GM18907 (cell line): ENCODE results near the gene CEACAM20.
"Not testable (repeated sequence)": the region's sequence is repeated elsewhere in the genome, so short reads cannot be mapped to it uniquely, and the experiment has no call there.

ENCODE experiments used
- ATAC-seq: cut with Tn5 transposase; IDR thresholded peaks from one replicate; pipeline ENCODE4 v1.9.1; 2021; ENCODE audit warnings: mild to moderate bottlenecking, moderate library complexity; ENCODE audit not compliant: unreplicated experiment

Gene CEACAM20

GRCh38 chr19:44529536-44529935, at the start of gene CEACAM20:
Gene CEACAM20 (minus strand): TSS chr19:44529675. CDS start chr19:44529509, 166 bp downstream.
- no peak for ATAC-seq

DNA sequence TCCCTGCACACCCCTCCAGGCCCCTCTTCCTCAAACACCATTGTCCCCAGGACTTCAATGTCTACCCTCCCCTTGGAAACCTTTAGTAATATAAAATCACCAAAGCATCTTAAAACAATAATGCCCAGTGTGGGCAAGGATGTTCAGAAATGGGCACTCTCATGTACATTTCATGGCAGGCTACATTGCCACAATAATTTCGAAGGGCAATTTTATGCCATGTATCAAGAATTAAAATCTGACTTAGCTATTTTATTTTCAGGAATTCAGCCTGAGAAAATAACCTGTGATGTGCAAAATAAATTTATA, 48.0 kb upstream of the CEACAM20 start:
- no peak for ATAC-seq

- no peak for ATAC-seq
Measured at GRCh38 chr19:44576843-44577565, 47.5 kb upstream of the CEACAM20 start.

- ATAC-seq, result no peak
Measured at GRCh38 chr19:44575116-44575700, 45.7 kb upstream of the CEACAM20 start.

- ATAC-seq, result no peak
Measured at GRCh38 chr19:44574186-44574950, 44.9 kb upstream of the CEACAM20 start.

- no peak for ATAC-seq
Measured at GRCh38 chr19:44573627-44574026, 44.2 kb upstream of the CEACAM20 start.

DNA sequence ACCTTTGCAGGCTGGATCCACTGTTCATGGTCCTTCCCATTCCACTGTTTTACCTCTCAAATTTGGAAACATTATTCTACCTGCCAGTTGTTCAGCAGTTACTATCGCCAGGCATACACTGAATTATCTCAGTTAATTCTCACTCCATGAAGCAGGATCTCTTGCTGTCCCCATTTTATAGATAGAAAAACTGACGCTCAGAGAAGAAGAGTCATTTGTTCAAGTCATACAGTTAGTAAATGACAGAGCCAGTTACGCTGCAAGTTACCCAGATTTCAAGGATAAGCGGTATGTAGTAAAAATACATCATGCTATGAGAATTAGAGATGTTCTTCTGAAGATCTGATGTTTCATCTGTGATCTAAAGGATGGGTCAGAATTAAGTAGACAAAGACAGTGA, 43.7 kb upstream of the CEACAM20 start:
- ATAC-seq, result no peak

GRCh38 chr19:44572581-44572900, 43.1 kb upstream of the CEACAM20 start:
- ATAC-seq, result no peak

GRCh38 chr19:44571830-44572580, 42.5 kb upstream of the CEACAM20 start:
- no peak for ATAC-seq

GRCh38 chr19:44570984-44571684, 41.7 kb upstream of the CEACAM20 start:
- no peak for ATAC-seq

- ATAC-seq, result no peak
Measured at GRCh38 chr19:44570603-44570983, 41.1 kb upstream of the CEACAM20 start.

GRCh38 chr19:44567745-44568144, 38.3 kb upstream of the CEACAM20 start:
- no peak for ATAC-seq

DNA sequence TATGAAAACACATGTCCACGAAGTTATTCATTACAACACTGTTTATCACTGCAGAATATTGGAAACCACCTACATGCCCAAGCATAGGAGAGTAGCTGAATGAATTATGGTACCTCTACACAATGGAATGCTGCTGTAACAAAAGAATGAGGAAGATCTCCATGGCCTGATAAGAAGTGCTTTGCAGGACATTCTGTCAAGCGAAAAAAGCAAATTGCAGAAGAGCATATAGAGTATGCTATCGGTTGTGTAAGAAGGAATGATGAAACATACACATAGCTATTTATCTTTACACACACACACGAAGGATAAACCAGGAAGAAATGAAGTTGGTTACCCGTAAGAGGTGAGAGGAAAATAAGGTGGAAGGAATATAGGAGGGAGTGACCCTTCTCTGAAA, 37.5 kb upstream of the CEACAM20 start:
- ATAC-seq, result no peak

GRCh38 chr19:44563086-44563655, 33.7 kb upstream of the CEACAM20 start:
- not testable (repeated sequence) for ATAC-seq

GRCh38 chr19:44557933-44558332, 28.5 kb upstream of the CEACAM20 start:
- ATAC-seq, result no peak

DNA sequence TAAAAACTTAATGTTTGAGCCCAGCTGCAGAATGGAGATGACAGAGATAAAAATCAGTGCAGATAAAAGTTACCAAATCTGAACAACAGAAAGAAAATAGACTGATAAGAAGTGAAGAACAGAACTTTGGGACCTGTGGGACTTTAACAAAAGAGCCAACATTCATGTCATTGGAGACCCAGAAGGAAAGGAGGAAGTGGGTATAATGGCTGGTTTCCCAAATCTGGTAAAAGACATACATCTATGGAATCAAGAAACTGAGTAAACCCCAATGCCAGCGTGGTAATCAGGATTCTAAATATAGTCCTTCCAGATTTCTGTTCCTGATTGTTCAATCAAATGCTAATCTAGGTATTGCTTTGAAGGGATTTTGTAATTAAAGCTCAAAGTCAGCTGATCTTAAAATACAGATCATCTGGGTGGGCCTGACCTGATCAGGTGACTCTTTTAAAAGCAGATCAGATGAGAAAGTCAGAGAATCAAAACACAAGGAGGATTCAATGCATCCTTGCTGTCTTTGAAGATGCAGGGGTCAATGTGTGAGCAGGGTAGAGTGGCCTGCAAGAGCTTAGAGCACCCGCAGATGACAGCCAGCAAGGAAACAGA, 25.3 kb upstream of the CEACAM20 start:
- ATAC-seq, result no peak

DNA sequence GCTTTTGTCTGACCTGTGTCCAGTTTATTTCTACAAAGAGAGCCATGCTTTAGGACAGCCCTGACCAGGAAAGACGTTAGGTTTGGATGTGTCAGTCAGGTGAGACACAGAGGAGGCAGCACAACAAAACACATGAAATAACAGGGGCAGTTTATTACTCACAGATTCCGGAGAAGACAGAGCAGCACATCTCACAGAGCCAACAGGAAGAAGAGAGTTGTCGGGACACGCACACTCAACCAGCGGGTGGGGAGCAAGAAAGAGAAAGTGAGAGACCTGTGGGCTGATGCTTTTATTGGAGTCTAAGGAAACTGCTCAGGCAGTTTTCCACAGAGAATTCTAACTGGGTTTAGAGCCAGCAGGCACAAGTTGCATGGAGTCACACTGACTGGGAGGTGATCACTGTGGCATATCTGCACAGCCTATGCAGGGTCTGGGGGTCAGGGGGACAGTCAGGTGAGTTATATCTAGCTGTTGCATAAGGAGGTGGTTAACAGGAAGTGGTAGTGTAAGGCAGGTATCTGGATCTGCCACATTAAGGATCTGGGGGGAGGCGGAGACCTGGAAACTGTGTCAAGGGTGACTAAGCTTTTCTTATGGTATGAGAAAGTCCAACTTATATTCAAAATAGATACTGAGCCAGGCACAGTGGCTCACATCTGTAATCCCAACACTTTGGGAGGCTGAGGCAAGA, 24.1 kb upstream of the CEACAM20 start:
- ATAC-seq, result no peak

GRCh38 chr19:44552324-44552723, 22.8 kb upstream of the CEACAM20 start:
- no peak for ATAC-seq

DNA sequence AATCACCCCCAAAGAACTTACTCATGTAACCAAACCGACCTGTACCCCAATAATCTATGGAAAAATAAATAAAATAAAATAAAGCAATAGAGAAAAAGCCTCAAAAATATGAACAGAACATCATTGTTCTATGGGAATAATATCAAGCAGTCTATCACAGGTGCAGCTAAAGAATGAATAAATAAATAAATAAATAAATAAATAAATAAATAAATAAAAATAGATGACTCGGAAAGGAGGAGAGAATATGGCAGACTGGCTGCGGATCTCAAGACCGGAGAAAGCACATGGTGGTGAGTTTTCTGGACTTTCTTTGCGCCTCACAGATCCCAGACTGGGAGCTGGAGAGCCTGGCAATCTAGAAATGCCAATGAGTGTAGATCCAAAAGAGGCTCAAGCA, 22.4 kb upstream of the CEACAM20 start:
- ATAC-seq, result no peak

DNA sequence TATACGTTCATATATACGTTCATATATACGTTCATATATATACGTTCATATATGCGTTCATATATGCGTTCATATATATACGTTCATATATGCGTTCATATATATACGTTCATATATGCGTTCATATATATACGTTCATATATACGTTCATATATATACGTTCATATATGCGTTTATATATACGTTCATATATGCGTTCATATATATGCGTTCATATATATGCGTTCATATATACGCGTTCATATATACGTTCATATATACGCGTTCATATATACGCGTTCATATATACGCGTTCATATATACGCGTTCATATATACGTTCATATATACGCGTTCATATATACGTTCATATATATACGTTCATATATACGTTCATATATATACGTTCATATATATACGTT, 21.5 kb upstream of the CEACAM20 start:
- not testable (repeated sequence) for ATAC-seq
